Measurements from ENCODE around the gene PRPS1.
A peak's percentile ranks its signal among the peaks of the same experiment; 100 is the strongest.

The PRPS1 gene

DNA sequence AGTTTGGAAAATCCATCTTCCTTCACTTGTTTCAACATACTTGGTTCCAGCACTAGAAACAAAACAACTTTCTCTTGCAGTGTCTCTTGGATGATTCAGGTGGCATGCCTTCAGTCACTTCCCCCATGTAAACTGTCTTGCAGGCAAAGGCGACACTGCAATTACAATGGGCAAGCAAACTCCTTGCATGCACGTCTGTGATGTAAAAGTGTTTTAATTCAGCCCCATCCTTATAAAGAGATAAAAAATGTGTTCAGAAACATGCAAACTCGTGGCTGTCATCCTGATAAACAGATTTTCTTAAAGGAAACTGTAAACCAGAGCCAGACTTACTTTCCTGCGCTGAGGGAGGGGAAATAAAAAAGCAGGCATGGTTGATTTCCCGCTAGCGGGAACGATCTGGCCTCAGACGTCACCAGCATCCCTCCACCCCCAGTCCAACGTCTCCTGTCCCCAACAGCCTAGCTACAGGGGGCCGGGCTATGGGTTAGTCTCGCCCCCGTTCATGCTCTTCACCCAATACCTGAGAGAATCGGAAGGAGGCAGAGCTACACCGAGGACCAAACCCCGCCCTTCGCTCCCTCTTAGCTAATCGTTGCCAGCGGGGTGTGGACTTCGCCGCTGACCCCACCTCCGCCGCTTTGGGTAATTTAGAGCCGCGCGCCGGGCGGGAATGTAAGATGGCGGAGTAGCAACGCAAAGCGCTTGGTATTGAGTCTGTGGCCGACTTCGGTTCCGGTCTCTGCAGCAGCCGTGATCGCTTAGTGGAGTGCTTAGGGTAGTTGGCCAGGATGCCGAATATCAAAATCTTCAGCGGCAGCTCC lies at the start of gene PRPS1:
Gene PRPS1 (plus strand): TSS at position 673 of the 824 bp plus-strand sequence. CDS start 119 bp downstream, at position 792.
- TF ChIP-seq NFRKB (IDR thresholded peaks at IDR 0.05) = peak; percentile 55; the same call in 1 of the 2 replicates
- TF ChIP-seq BHLHE40 (IDR thresholded peaks at IDR 0.05; ENCODE audit: borderline replicate concordance) = no peak
- TF ChIP-seq HDGF (IDR thresholded peaks at IDR 0.05; ENCODE audit: borderline replicate concordance) = peak; percentile 86; the same call in 1 of the 2 replicates
- peak; percentile 84 for TF ChIP-seq L3MBTL2 (conservative IDR thresholded peaks at IDR 0.05)
- TF ChIP-seq, protein P1, sequence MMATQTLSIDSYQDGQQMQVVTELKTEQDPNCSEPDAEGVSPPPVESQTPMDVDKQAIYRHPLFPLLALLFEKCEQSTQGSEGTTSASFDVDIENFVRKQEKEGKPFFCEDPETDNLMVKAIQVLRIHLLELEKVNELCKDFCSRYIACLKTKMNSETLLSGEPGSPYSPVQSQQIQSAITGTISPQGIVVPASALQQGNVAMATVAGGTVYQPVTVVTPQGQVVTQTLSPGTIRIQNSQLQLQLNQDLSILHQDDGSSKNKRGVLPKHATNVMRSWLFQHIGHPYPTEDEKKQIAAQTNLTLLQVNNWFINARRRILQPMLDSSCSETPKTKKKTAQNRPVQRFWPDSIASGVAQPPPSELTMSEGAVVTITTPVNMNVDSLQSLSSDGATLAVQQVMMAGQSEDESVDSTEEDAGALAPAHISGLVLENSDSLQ (IDR thresholded peaks at IDR 0.05) = peak; percentile 64
- ChIA-PET POLR2A (interaction anchor here (0.6 to 2.3 kb wide), 39 partner anchors 8 to 1016 kb away, joined by 3 to 21 read pairs (median 3); partner anchors contain the start of genes NCBP2L and TSC22D3), CTCF (interaction anchor here (0.6 to 1.4 kb wide), 6 partner anchors 8 to 177 kb away, joined by 3 to 13 read pairs (median 4); partner anchors contain the start of gene TSC22D3)

DNA sequence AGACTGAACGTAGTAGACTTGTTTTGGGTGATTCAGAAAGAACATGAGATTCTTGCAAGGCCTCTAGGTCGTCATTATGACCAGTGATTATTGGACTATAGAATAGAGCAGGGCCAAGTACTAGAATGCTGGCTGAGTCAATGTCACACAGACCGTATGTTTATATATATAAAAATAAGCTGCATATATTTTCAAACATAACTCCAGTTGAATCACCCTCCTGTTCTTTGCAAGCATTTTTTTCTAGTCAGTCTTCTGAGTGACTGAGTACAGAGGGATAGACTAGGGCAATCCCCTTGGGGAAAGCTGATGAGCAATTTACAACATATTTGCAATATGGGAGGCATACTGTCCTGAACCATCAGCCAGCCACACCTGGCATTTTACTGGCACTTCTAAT lies 48.4 kb upstream of the PRPS1 start:
- CTCF ChIA-PET = no interaction called here
- POLR2A ChIA-PET = interaction anchor here (1.6 kb wide), 1 partner anchor 48 kb away, joined by 6 read pairs; the partner anchor contains the start of gene PRPS1
- TF ChIP-seq FOXK2 (IDR thresholded peaks at IDR 0.05) = no peak
- TF ChIP-seq HDGF (IDR thresholded peaks at IDR 0.05; ENCODE audit: borderline replicate concordance) = no peak
- TF ChIP-seq NFRKB (IDR thresholded peaks at IDR 0.05) = no peak
- no peak for TF ChIP-seq FOXA1 (IDR thresholded peaks at IDR 0.05)
- no peak for DNase-seq (ENCODE audit: extremely low spot score)

More for the DNA sequence above, at the start of gene PRPS1:
- peak; percentile 96 for DNase-seq (ENCODE audit: extremely low spot score)

DNA sequence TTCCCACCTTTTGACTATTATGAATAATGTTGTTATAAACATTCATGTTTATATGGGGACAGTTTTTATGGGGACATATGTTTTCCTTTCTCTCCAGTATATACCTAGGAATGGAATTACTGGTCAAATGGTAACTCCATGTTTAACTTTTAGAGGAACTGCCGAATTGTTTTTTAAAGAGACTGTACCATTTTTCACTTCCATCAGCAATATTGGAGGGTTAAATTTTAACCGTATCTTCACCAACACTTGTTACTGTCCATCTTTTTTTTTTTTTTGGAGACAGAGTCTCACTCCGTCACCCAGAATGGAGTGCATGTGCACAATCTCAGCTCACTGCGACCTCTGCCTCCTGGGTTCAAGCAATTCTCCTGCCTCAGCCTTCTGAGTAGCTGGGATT lies 46.4 kb upstream of the PRPS1 start:
- TF ChIP-seq CTBP1 (IDR thresholded peaks at IDR 0.05; ENCODE audit: borderline replicate concordance) (no peak), ARNT (IDR thresholded peaks at IDR 0.05) (no peak), HDGF (IDR thresholded peaks at IDR 0.05; ENCODE audit: borderline replicate concordance) (no peak), SP1 (IDR thresholded peaks at IDR 0.05) (no peak), SUZ12 (IDR thresholded peaks at IDR 0.05) (no peak), FOXM1 (IDR thresholded peaks at IDR 0.05; ENCODE audit: borderline replicate concordance) (no peak)
- ChIA-PET CTCF (no interaction called here), POLR2A (no interaction called here)
- no peak for DNase-seq (ENCODE audit: extremely low spot score)

DNA sequence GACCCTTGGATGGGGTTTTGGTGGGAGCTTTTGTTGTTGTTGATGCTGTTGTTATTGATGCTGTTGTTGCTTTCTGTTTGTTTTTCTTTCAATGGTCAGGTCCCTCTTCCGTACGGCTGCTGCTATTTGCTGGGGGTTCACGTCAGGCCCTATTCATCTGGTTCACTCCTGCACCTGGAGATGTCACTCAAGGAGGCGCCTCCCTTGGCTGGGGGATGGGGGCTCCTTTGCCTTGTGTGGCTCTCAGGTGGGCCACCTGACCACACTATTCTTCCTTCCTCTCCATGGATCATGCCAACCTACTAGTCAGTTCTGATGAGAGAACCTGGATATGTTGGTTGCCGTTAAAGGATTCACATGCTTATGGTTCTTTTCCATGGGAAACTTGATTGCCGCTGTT lies 39.1 kb upstream of the PRPS1 start:
- ChIA-PET POLR2A (no interaction called here), CTCF (no interaction called here)
- TF ChIP-seq CTBP1 (IDR thresholded peaks at IDR 0.05; ENCODE audit: borderline replicate concordance) (no peak), FOXA1 (IDR thresholded peaks at IDR 0.05) (no peak)

DNA sequence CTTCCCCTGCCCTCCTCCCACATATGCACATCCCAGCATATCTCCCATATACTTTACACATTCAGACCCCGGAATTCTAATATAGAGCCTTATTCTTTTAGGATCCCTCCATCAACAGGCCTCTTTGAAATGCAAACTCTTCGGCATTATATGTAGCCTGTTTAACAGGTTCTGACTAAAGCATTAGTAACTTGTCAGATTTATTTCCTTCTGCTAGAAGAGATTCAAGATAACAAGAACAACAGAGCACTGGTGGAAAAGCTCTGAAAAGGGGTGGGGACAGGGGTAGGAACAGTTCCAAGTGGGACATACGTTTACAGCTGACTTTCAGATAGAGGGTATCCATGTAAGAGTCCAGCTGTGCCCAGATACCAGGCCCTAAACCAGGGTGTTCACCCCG lies 31.7 kb upstream of the PRPS1 start:
- ChIA-PET CTCF (no interaction called here), POLR2A (no interaction called here)
- no peak for DNase-seq (ENCODE audit: extremely low spot score)
- TF ChIP-seq, protein P1 (IDR thresholded peaks at IDR 0.05) = no peak
- no peak for TF ChIP-seq FOXA1 (IDR thresholded peaks at IDR 0.05)
- TF ChIP-seq BHLHE40 (IDR thresholded peaks at IDR 0.05; ENCODE audit: borderline replicate concordance) = no peak
- no peak for TF ChIP-seq ZNF384 (IDR thresholded peaks at IDR 0.05)
- no peak for TF ChIP-seq LEF1 (IDR thresholded peaks at IDR 0.05; ENCODE audit: borderline replicate concordance)
- no peak for TF ChIP-seq CTBP1 (IDR thresholded peaks at IDR 0.05; ENCODE audit: borderline replicate concordance)
- TF ChIP-seq ELF4 (IDR thresholded peaks at IDR 0.05) = no peak
- TF ChIP-seq SUZ12 (IDR thresholded peaks at IDR 0.05) = no peak
- no peak for TF ChIP-seq L3MBTL2 (conservative IDR thresholded peaks at IDR 0.05)
- no peak for TF ChIP-seq NFRKB (IDR thresholded peaks at IDR 0.05)
- TF ChIP-seq ARNT (IDR thresholded peaks at IDR 0.05) = no peak
- TF ChIP-seq FOXM1 (IDR thresholded peaks at IDR 0.05; ENCODE audit: borderline replicate concordance) = no peak
- TF ChIP-seq TARDBP (IDR thresholded peaks at IDR 0.05) = no peak
- no peak for TF ChIP-seq HDGF (IDR thresholded peaks at IDR 0.05; ENCODE audit: borderline replicate concordance)

More for the DNA sequence above, 39.1 kb upstream of the PRPS1 start:
- no peak for DNase-seq (ENCODE audit: extremely low spot score)

DNA sequence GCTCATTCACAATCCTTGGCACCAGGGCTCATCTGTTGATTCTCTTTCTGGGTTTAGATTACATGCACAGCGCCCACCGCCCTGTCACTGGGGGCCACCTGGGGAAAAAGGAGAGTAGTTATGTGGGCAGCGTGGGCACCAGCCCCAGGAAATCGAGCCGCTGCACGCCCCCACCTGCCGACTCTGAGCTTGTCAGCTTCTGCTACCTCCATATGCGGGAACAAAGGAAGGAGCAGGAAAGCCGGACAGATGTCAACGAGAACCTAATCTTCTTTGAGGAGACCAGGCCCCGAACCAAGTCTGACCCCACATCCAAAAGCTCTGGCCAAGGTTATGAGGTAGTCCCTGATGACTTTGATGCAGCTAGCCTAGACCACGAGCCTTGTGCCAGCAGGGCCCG lies 31.0 kb upstream of the PRPS1 start:
- POLR2A ChIA-PET = no interaction called here

DNA sequence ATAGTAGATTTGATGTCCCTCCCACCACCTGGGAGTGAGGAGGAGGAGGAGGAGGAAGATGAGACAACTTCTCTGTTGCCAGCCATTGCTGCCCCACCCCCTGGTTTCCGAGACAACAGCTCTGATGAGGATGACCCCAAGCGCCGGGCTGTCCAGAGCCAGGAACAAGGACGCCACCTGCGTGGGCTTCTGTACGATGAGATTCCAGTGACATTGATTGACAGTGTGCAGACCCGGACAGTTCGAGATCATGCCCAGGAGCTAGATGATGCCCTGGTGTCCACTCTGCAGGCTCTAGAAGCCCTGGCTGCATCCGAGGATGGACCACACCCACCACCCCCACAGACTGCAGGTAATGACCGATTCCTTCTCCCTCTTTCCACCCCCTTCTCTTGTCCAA lies 30.5 kb upstream of the PRPS1 start:
- no peak for DNase-seq (ENCODE audit: extremely low spot score)
- POLR2A ChIA-PET = no interaction called here
- CTCF ChIA-PET = interaction anchor here (0.9 kb wide), 1 partner anchor 55 kb away, joined by 4 read pairs; no protein-coding TSS in a partner anchor
- TF ChIP-seq ELF4 (IDR thresholded peaks at IDR 0.05) (no peak), SP1 (IDR thresholded peaks at IDR 0.05) (no peak), HDGF (IDR thresholded peaks at IDR 0.05; ENCODE audit: borderline replicate concordance) (no peak), BHLHE40 (IDR thresholded peaks at IDR 0.05; ENCODE audit: borderline replicate concordance) (no peak), SUZ12 (IDR thresholded peaks at IDR 0.05) (no peak), L3MBTL2 (conservative IDR thresholded peaks at IDR 0.05) (no peak), CTBP1 (IDR thresholded peaks at IDR 0.05; ENCODE audit: borderline replicate concordance) (no peak), FOXM1 (IDR thresholded peaks at IDR 0.05; ENCODE audit: borderline replicate concordance) (no peak), LEF1 (IDR thresholded peaks at IDR 0.05; ENCODE audit: borderline replicate concordance) (no peak), NFRKB (IDR thresholded peaks at IDR 0.05) (no peak)
- TF ChIP-seq, protein P1 (IDR thresholded peaks at IDR 0.05) = no peak

More for the DNA sequence above, 31.0 kb upstream of the PRPS1 start:
- no peak for TF ChIP-seq BHLHE40 (IDR thresholded peaks at IDR 0.05; ENCODE audit: borderline replicate concordance)
- no peak for TF ChIP-seq FOXM1 (IDR thresholded peaks at IDR 0.05; ENCODE audit: borderline replicate concordance)
- no peak for TF ChIP-seq HDGF (IDR thresholded peaks at IDR 0.05; ENCODE audit: borderline replicate concordance)
- CTCF ChIA-PET = interaction anchor here (0.9 kb wide), 1 partner anchor 55 kb away, joined by 4 read pairs; no protein-coding TSS in a partner anchor
- no peak for DNase-seq (ENCODE audit: extremely low spot score)

Data from HEK293T (cell line).